DND-41 (cell line): ENCODE measurements around the gene ELAC2.

Experiments
- CTCF ChIP-seq: IDR thresholded peaks from 2 replicates; pipeline ENCODE4 v1.5.1; 2012; ENCODE audit warnings: borderline replicate concordance, low read length, moderate library complexity, mild to moderate bottlenecking; ENCODE audit not compliant: poor library complexity, severe bottlenecking; ENCODE audit errors: extremely low read depth
- EZH2 ChIP-seq: IDR thresholded peaks from 3 replicates; pipeline ENCODE4 v1.6.1; 2012; ENCODE audit warnings: borderline replicate concordance, low read depth, mild to moderate bottlenecking, moderate library complexity, low read length, inconsistent platforms; ENCODE audit not compliant: severe bottlenecking

GRCh38 chr17:12947047-12947446, 70.8 kb downstream of the ELAC2 start:
- no peak for TF ChIP-seq CTCF
- TF ChIP-seq EZH2 = no peak
